Karpas-422 (cell line): ENCODE data around the gene HSP90AB1. TPM values are rescaled to one million over a fixed set of nuclear protein-coding genes. Genes with fewer than 3 reads are reported as not detected.
A peak's percentile ranks its signal among the peaks of the same experiment; 100 is the strongest.

Source experiments
- DNase-seq: peaks from one replicate; pipeline ENCODE4 v3.0.0-alpha.2; 2015
- H2AFZ ChIP-seq: fragments of 200-600 bp; sonication (generic); 2 replicates; pipeline ENCODE4 v1.6.1; 2014; ENCODE audit warnings: antibody characterized with exemption, low read length, mixed read lengths
- H3K27ac ChIP-seq: fragments of 200-600 bp; sonication (generic); 2 replicates; pipeline ENCODE4 v1.5.1; 2014; ENCODE audit warnings: mild to moderate bottlenecking, low read length, moderate library complexity
- H3K27me3 ChIP-seq: fragments of 200-600 bp; sonication (generic); 2 replicates; pipeline ENCODE4 v1.6.1; 2014; ENCODE audit warnings: low read length, mixed read lengths
- H3K36me3 ChIP-seq: fragments of 200-600 bp; sonication (generic); 2 replicates; pipeline ENCODE4 v1.6.1; 2014; ENCODE audit warnings: low read length, mixed read lengths; ENCODE audit not compliant: insufficient read depth
- H3K4me1 ChIP-seq: fragments of 200-600 bp; sonication (generic); 2 replicates; pipeline ENCODE4 v1.6.1; 2014; ENCODE audit warnings: mild to moderate bottlenecking, low read length, mixed read lengths
- H3K4me2 ChIP-seq: fragments of 200-600 bp; sonication (generic); 2 replicates; pipeline ENCODE4 v1.6.1; 2014; ENCODE audit warnings: low read length, low read depth, mild to moderate bottlenecking; ENCODE audit not compliant: poor library complexity, severe bottlenecking
- H3K4me3 ChIP-seq: fragments of 200-600 bp; sonication (generic); 2 replicates; pipeline ENCODE4 v1.5.1; 2014; ENCODE audit warnings: mild to moderate bottlenecking, antibody characterized with exemption, low read length, mixed read lengths
- H3K79me2 ChIP-seq: fragments of 200-600 bp; sonication (generic); 2 replicates; pipeline ENCODE4 v1.6.1; 2014; ENCODE audit warnings: mild to moderate bottlenecking, low read length, mixed read lengths
- H3K9ac ChIP-seq: fragments of 200-600 bp; sonication (generic); 2 replicates; pipeline ENCODE4 v1.6.0; 2014; ENCODE audit warnings: low read length
- H3K9me2 ChIP-seq: fragments of 200-600 bp; sonication (generic), shearing (Covaris generic); replicated peaks from 2 replicates; pipeline ENCODE4 v1.6.0; 2014; ENCODE audit warnings: mild to moderate bottlenecking, low read length, moderate library complexity; ENCODE audit not compliant: insufficient read depth
- H3K9me3 ChIP-seq: fragments of 300-700, 200-600 bp; sonication (generic); 2 replicates; pipeline ENCODE4 v1.6.1; 2014; ENCODE audit warnings: low read length, mixed read lengths
- H4K20me1 ChIP-seq: fragments of 200-600 bp; sonication (generic); 2 replicates; pipeline ENCODE4 v1.6.1; 2014; ENCODE audit warnings: mild to moderate bottlenecking, antibody characterized with exemption, low read length, low read depth; ENCODE audit not compliant: insufficient read depth
- total RNA-seq: library from RNA; depleted of rRNA; stranded (reverse); fragments of >200 nt; shearing (Covaris generic); gene quantifications from 2 replicates; pipeline ENCODE4 v1.2.3, GENCODE V29; 2014; ENCODE audit warnings: low replicate concordance; rRNA removed

Gene HSP90AB1
- total RNA-seq: 474 and 539 TPM in 2 replicates

DNA sequence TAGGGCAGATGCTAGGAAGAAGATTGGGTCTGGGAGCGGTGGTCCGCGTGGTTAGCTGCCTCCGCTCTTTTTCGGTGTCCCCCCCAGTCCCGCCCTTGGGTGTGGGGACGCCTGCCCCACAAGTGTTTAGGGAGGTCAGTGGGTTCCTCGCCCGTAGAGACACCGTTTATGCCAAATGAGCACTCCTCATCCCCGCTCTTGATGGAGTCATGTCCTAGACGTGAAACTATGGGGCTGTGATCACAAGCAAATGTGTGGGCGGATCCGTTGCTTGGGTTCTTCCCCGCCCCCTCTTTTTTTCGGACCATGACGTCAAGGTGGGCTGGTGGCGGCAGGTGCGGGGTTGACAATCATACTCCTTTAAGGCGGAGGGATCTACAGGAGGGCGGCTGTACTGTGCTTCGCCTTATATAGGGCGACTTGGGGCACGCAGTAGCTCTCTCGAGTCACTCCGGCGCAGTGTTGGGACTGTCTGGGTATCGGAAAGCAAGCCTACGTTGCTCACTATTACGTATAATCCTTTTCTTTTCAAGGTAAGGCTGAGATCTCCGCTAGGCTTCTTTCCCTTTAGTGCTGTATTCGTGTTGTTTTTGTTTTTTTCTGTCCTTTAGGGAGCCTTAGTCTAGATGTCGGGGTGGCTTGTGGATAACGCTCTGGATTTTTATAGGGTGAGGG is at the start of gene HSP90AB1:
TSS of gene HSP90AB1 (plus strand) at position 439 of the 675 bp plus-strand sequence. CDS start 1,529 bp downstream, outside the sequence.
- Histone ChIP-seq H3K4me2 (peak within 1 kb of the TSS; percentile 86), H3K9ac (peak within 1 kb of the TSS; percentile 97), H3K9me3 (no peaks in the 10 kb centered on the region), H4K20me1 (peaks cover 46% of the 10 kb centered on the region), H3K79me2 (peaks cover 42% of the 10 kb centered on the region), H3K4me3 (peak within 1 kb of the TSS; percentile 95), H3K27me3 (no peaks in the 10 kb centered on the region), H3K4me1 (peaks cover 37% of the 10 kb centered on the region), H3K9me2 (no peaks in the 10 kb centered on the region), H3K27ac (peak within 1 kb of the TSS; percentile 91), H2AFZ (peak within 1 kb of the TSS; percentile 72; the same call in 1 of the 2 replicates), H3K36me3 (peaks cover 45% of the 10 kb centered on the region)
- DNase-seq: peak; percentile 99

DNA sequence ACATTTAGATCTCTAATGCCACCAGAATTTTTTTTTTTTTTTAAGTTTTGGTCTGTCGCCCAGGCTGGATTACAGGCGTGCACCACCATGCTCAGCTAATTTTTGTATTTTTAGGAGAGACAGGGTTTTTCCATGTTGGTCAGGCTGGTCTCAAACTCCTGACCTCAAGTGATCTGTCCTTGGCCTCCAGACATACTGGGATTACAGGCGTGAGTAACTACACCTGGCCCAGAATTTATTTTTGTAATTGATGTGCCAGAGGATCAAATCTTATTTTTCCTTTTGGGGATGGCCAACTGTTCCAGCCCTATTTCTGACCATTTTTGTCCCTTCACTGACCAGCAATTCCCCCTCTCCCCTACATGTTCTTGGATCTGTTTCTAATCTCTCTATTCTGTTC is 48.2 kb upstream of the HSP90AB1 start:
- H3K9me3 ChIP-seq: no peaks in the 10 kb centered on the region
- H3K79me2 ChIP-seq: no peaks in the 10 kb centered on the region
- H3K4me2 ChIP-seq: no peak overlapping the region
- no peaks in the 10 kb centered on the region for H4K20me1 ChIP-seq
- no peaks in the 10 kb centered on the region for H3K27me3 ChIP-seq
- H3K9ac ChIP-seq: no peak overlapping the region
- no peaks in the 10 kb centered on the region for H3K9me2 ChIP-seq
- no peak overlapping the region for H2AFZ ChIP-seq
- H3K27ac ChIP-seq: no peak overlapping the region
- H3K4me3 ChIP-seq: no peak overlapping the region
- H3K4me1 ChIP-seq: no peaks in the 10 kb centered on the region
- DNase-seq: no peak
- H3K36me3 ChIP-seq: no peaks in the 10 kb centered on the region

DNA sequence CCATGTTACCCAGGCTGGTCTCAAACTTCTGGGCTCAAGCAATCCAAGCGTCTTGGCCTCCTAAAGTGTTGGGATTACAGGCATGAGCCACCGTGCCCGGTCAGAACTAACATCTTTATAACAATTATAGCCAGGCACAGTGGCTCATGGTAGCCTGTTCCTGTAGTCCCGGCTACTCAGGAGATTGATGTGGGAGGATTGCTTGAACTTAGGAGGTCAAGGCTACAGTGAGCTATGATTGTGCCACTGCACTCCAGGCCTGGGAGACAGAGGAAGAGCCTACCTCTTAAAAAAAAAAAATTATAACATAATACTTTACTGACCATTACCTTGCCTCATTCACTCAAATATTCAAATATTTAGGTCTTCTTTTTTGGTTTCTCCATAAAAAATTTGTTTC is 47.0 kb upstream of the HSP90AB1 start:
- H2AFZ ChIP-seq: no peak overlapping the region

DNA sequence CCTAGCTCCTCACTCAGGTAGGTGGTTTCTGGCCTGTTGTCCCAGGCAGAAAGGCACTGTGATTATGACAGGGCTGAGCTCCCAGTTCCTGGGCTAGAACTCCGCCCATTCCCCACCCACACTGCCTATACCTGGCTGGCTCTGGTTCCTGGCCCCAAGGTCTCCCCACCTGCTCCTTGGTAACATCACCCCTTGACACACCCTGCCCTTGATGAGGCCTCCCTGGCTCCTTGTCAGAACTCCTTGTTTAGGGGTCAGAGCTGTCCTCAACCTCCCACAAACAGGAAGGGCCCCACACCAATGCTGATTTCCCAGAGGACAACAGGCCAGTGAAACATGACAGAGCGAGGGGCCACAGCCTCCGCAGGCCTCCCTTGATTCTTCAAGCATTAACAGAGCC is 45.7 kb upstream of the HSP90AB1 start:
- Histone ChIP-seq H2AFZ (no peak overlapping the region), H3K9ac (no peak overlapping the region), H3K4me1 (no peaks in the 10 kb centered on the region), H3K36me3 (no peaks in the 10 kb centered on the region), H3K27me3 (no peaks in the 10 kb centered on the region), H3K9me2 (no peaks in the 10 kb centered on the region), H3K4me3 (no peak overlapping the region), H3K4me2 (no peak overlapping the region), H3K79me2 (no peaks in the 10 kb centered on the region), H3K9me3 (no peaks in the 10 kb centered on the region), H4K20me1 (no peaks in the 10 kb centered on the region), H3K27ac (no peak overlapping the region)
- no peak for DNase-seq

More for the DNA sequence above, 47.0 kb upstream of the HSP90AB1 start:
- Histone ChIP-seq H3K4me2 (no peak overlapping the region), H3K27me3 (no peaks in the 10 kb centered on the region), H3K36me3 (no peaks in the 10 kb centered on the region), H3K27ac (no peak overlapping the region), H3K9me2 (no peaks in the 10 kb centered on the region), H4K20me1 (no peaks in the 10 kb centered on the region), H3K9me3 (no peaks in the 10 kb centered on the region), H3K4me1 (no peaks in the 10 kb centered on the region), H3K79me2 (no peaks in the 10 kb centered on the region), H3K9ac (no peak overlapping the region), H3K4me3 (no peak overlapping the region)
- no peak for DNase-seq

DNA sequence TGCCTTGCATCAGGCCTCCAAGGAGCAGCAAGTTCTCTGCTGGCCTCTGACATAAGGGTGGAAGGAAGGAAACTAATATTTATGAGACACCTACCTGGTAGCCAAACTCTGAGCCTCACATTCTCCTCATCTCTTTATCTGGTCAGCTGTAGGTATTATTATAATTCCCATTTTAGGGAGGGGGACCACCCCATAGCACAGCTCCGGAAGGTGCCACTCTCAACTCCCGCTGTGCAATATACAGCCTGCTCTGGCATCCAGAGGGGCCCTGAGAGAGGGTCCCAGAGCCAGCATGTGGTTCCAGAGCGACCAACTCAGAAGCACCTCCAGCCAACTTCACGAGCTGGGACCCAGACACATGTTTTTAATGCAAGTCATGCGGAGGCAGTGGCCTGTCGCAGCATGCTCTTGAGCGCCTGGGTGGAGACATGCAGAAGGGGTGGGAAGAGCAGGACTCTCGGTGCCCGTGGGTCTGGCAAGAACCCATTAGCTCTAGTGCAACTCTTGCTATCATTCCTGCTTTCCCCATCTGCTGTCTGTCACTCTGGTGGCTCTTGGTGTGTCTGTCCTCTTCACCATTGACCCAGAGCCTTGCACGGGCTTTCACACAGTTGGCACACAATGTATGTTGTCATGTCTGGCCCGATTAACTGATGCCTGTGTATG is 45.1 kb upstream of the HSP90AB1 start:
- H3K9me3 ChIP-seq: no peaks in the 10 kb centered on the region
- H3K27ac ChIP-seq: no peak overlapping the region
- no peak overlapping the region for H3K4me2 ChIP-seq
- H4K20me1 ChIP-seq: no peaks in the 10 kb centered on the region
- H3K9ac ChIP-seq: no peak overlapping the region
- H3K4me3 ChIP-seq: no peak overlapping the region
- H2AFZ ChIP-seq: no peak overlapping the region
- no peaks in the 10 kb centered on the region for H3K36me3 ChIP-seq
- H3K9me2 ChIP-seq: no peaks in the 10 kb centered on the region
- H3K4me1 ChIP-seq: no peaks in the 10 kb centered on the region
- no peak for DNase-seq
- H3K27me3 ChIP-seq: no peaks in the 10 kb centered on the region
- H3K79me2 ChIP-seq: no peaks in the 10 kb centered on the region

DNA sequence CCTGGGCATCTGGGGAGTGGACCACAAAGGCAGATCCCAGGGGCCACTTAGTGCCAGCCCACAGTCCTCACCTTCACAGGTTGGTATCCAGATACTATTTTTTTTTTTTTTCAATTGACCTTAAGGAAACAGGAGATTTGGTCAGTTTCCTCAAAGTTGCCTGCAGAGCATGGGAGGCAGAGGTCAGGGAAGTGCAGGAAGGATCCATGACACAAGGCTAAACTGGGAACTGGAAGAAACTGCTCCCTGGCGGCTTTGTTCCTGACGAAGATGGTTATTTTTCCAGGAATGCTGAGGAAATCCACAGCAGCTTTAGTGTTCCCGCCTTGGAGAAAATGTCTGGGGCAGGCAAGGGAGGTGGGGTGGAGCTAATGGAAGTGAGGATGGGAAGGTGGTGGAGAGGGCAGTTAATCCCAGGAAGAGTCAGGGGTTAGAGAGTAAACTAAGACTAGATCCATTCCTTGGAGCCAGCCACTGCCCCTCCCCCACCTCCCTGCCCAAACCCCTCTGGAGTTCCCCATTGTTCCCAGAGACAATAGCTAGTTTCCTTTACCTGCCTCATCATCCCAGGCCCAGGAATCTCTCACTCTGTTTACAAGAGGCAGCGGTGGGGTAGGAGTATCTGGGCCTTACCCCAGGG is 44.4 kb upstream of the HSP90AB1 start:
- Histone ChIP-seq H3K4me1 (no peaks in the 10 kb centered on the region), H3K4me3 (no peak overlapping the region), H3K9ac (no peak overlapping the region), H3K4me2 (no peak overlapping the region), H2AFZ (no peak overlapping the region), H3K27ac (no peak overlapping the region), H3K9me2 (no peaks in the 10 kb centered on the region), H4K20me1 (no peaks in the 10 kb centered on the region), H3K27me3 (no peaks in the 10 kb centered on the region), H3K79me2 (no peaks in the 10 kb centered on the region), H3K9me3 (no peaks in the 10 kb centered on the region), H3K36me3 (no peaks in the 10 kb centered on the region)
- no peak for DNase-seq

DNA sequence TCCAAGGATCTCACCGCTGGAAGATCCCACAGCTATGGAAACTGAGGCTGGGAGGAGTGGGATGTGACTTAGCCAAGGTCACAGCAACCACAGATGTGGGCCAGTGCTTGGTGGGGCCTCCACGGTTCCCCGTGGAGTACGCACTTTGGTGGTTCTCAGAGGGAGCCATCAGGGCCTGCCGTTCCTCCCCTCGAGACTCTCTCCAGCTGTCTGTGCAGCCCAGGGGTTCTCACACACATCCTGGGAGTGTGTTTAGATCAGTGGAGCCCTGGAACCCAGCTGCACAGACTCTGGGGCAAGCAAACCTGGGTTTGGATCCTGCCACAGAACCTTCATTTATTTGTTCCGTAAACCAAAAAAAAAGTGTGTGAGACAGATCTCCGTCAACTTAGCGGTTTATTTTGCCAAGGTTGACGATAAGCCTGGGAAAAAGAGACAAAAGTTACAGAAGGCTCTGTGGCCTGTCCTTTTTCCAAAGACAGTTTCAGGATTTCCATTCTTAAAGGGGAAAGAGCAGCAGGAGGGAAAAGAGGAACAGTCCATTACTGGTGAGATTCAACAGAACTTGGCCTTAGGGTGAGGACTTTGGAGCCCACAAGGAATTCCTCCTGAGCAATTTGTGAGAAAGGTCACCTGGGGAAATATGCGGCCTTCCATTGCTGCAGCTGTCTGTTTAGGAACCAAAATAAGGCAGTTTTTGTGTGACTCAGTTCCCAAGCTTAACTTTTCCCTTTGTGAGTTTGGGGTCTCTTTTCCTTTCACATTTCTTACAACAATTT is 43.7 kb upstream of the HSP90AB1 start:
- DNase-seq: no peak
- Histone ChIP-seq H3K4me3 (no peak overlapping the region), H3K27me3 (no peaks in the 10 kb centered on the region), H3K36me3 (no peaks in the 10 kb centered on the region), H3K4me2 (no peak overlapping the region), H4K20me1 (no peaks in the 10 kb centered on the region), H2AFZ (no peak overlapping the region), H3K4me1 (no peaks in the 10 kb centered on the region), H3K9me2 (no peaks in the 10 kb centered on the region), H3K79me2 (no peaks in the 10 kb centered on the region), H3K9me3 (no peaks in the 10 kb centered on the region), H3K9ac (no peak overlapping the region), H3K27ac (no peak overlapping the region)

DNA sequence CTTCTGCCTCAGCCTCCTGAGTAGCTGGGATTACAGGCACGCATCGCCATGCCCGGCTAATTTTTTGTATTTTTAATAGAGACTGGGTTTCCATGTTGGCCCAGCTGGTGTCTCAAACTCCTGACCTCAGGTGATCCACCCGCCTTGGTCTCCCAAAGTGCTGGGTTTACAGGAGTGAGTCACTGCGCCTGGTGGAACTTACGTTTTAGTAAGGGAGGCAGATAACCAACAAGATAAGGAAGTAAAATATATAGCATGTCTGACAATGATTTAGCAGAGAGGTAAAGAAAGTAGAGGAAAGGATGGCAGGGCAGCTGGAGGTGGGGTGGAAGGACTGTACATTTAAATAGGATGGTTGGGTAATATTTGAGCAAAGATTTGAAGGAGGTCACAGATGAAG is 42.9 kb upstream of the HSP90AB1 start:
- Histone ChIP-seq H3K9ac (no peak overlapping the region), H3K79me2 (no peaks in the 10 kb centered on the region), H3K27me3 (no peaks in the 10 kb centered on the region), H2AFZ (no peak overlapping the region), H3K4me1 (no peaks in the 10 kb centered on the region), H3K4me2 (no peak overlapping the region), H3K9me3 (no peaks in the 10 kb centered on the region), H4K20me1 (no peaks in the 10 kb centered on the region), H3K9me2 (no peaks in the 10 kb centered on the region), H3K36me3 (no peaks in the 10 kb centered on the region), H3K4me3 (no peak overlapping the region), H3K27ac (no peak overlapping the region)
- no peak for DNase-seq
